A673 (cell line): ENCODE results near the gene ZNF541. TPM values are rescaled to one million over a fixed set of nuclear protein-coding genes. Genes with fewer than 3 reads are reported as not detected.

Source experiments
- BruUV-seq: library from RNA; stranded (reverse); fragments of 400-500 nt; replicated peaks from 2 replicates; lab custom pipeline; 2021; lab: Mats Ljungman, UMichigan
- CTCF ChIA-PET: fragments of 300-600 bp; sonication (Branson Sonifier 250); formaldehyde crosslinking; loops from one replicate; lab custom pipeline; 2022; ENCODE audit warnings: antibody characterized with exemption; lab: Charles Lee
- POLR2A ChIA-PET: fragments of 300-600 bp; sonication (Branson Sonifier 250); formaldehyde crosslinking; loops from one replicate; lab custom pipeline; 2022; ENCODE audit warnings: antibody characterized with exemption; ENCODE audit not compliant: low non-redundant PET; lab: Charles Lee
- DNase-seq: peaks from one replicate; pipeline ENCODE4 v3.0.0-alpha.2; 2015; ENCODE audit warnings: low spot score
- H3K27ac ChIP-seq: fragments of 200-600 bp; sonication (generic); 2 replicates; pipeline ENCODE4 v1.5.1; 2016; ENCODE audit warnings: mixed run types, low read depth, mild to moderate bottlenecking, mixed read lengths, antibody characterized with exemption, low read length; ENCODE audit not compliant: poor library complexity, severe bottlenecking
- H3K27me3 ChIP-seq: fragments of 200-600 bp; sonication (generic); replicated peaks from 2 replicates; pipeline ENCODE4 v1.6.1; 2017; ENCODE audit warnings: mixed run types, low read depth, mild to moderate bottlenecking, mixed read lengths, antibody characterized with exemption, low read length; ENCODE audit not compliant: insufficient read depth, poor library complexity
- H3K36me3 ChIP-seq: fragments of 200-600 bp; sonication (generic); 2 replicates; pipeline ENCODE4 v1.6.1; 2016; ENCODE audit warnings: mixed run types, mild to moderate bottlenecking, mixed read lengths, antibody characterized with exemption, low read length; ENCODE audit not compliant: insufficient read depth, poor library complexity, severe bottlenecking
- H3K4me1 ChIP-seq: fragments of 200-600 bp; sonication (generic); 2 replicates; pipeline ENCODE4 v1.6.1; 2017; ENCODE audit warnings: mixed run types, mild to moderate bottlenecking, mixed read lengths, antibody characterized with exemption, low read length; ENCODE audit not compliant: insufficient read depth, poor library complexity, severe bottlenecking
- H3K4me3 ChIP-seq: fragments of 200-600 bp; sonication (generic); 2 replicates; pipeline ENCODE4 v1.5.1; 2016; ENCODE audit warnings: low read depth, mixed run types, mild to moderate bottlenecking, mixed read lengths, low read length; ENCODE audit not compliant: poor library complexity, severe bottlenecking
- H3K9me3 ChIP-seq: fragments of 200-600 bp; sonication (generic); 2 replicates; pipeline ENCODE4 v1.6.1; 2016; ENCODE audit warnings: mixed run types, low read depth, mild to moderate bottlenecking, mixed read lengths, antibody characterized with exemption, low read length; ENCODE audit not compliant: poor library complexity, severe bottlenecking
- CTCF ChIP-seq: fragments of 300-800, 200-600 bp; sonication (generic); conservative IDR thresholded peaks from 2 replicates; pipeline ENCODE4 v1.5.1; 2017; ENCODE audit warnings: low read depth, mild to moderate bottlenecking, antibody characterized with exemption, low read length, moderate library complexity, mixed read lengths
- EZH2 ChIP-seq: fragments of 200-600 bp; sonication (generic); IDR thresholded peaks from 2 replicates; pipeline ENCODE4 v1.6.1; 2017; ENCODE audit warnings: borderline replicate concordance, low read depth, mild to moderate bottlenecking, mixed read lengths, antibody characterized with exemption, low read length; ENCODE audit not compliant: poor library complexity, severe bottlenecking
- intact Hi-C: fragments of 100-400 bp; cut with micrococcal nuclease; formaldehyde crosslinking; loops from one replicate; pipeline ENCODE4 v1.10.0; 2022; ENCODE audit not compliant: unreplicated experiment
- total RNA-seq: library from RNA; stranded (reverse); gene quantifications from 2 replicates; pipeline ENCODE4 v1.2.3, GENCODE V29; 2021

The ZNF541 gene
- total RNA-seq, 1 experiment from 2014 or later, result not detected

GRCh38 chr19:47537493-47537892 lies 35.5 kb downstream of the ZNF541 start:
- H3K4me3 ChIP-seq, result no peak overlapping the region
- H3K36me3 ChIP-seq, result no peaks in the 10 kb centered on the region
- no peak for TF ChIP-seq CTCF
- no peak for TF ChIP-seq EZH2
- no peak overlapping the region for H3K27ac ChIP-seq
- ChIA-PET CTCF (interaction anchor here (0.6 to 1.3 kb wide), 2 partner anchors 17 to 100 kb away, joined by 3 read pairs; no protein-coding TSS in a partner anchor), POLR2A (no interaction called here)
- intact Hi-C loops, result no loop called here
- H3K9me3 ChIP-seq, result no peaks in the 10 kb centered on the region
- BruUV-seq, result no TSS peak
- no peaks in the 10 kb centered on the region for H3K4me1 ChIP-seq
- DNase-seq, result no peak
- H3K27me3 ChIP-seq, result no peaks in the 10 kb centered on the region

- ChIA-PET CTCF (interaction anchor here (0.6 to 0.7 kb wide), 2 partner anchors 13 to 164 kb away, joined by 5 to 6 read pairs; no protein-coding TSS in a partner anchor), POLR2A (no interaction called here)
- no peak for DNase-seq
- no TSS peak for BruUV-seq
- no peaks in the 10 kb centered on the region for H3K27me3 ChIP-seq
- H3K9me3 ChIP-seq, result no peaks in the 10 kb centered on the region
- H3K36me3 ChIP-seq, result no peaks in the 10 kb centered on the region
- intact Hi-C loops, result no loop called here
- H3K4me1 ChIP-seq, result no peaks in the 10 kb centered on the region
- H3K4me3 ChIP-seq, result no peak overlapping the region
- no peak overlapping the region for H3K27ac ChIP-seq
- no peak for TF ChIP-seq EZH2
Observed at GRCh38 chr19:47534628-47535027, 38.3 kb downstream of the ZNF541 start.

GRCh38 chr19:47531640-47532387 lies 41.1 kb downstream of the ZNF541 start:
- DNase-seq, result no peak
- Histone ChIP-seq H3K36me3 (no peaks in the 10 kb centered on the region), H3K4me3 (no peak overlapping the region), H3K27me3 (no peaks in the 10 kb centered on the region), H3K27ac (no peak overlapping the region), H3K9me3 (no peaks in the 10 kb centered on the region), H3K4me1 (no peaks in the 10 kb centered on the region)
- TF ChIP-seq CTCF (no peak), EZH2 (no peak)
- POLR2A ChIA-PET, result no interaction called here
- BruUV-seq, result no TSS peak
- CTCF ChIA-PET, result no interaction called here
- intact Hi-C loops, result no loop called here
